ENCODE results near the gene ASIC1. TPM values are rescaled to one million over a fixed set of nuclear protein-coding genes. Genes with fewer than 3 reads are reported as not detected.

The ASIC1 gene
- polyA plus RNA-seq, 6 donors from 2014 or later: not detected

Other genes starting within 250 kb of the ASIC1 start
- gene NCKAP5L, start 229.2 kb upstream of the ASIC1 start, polyA plus RNA-seq (ENCODE audit: low read depth in 6 of 6): 1 to 10 TPM in 3 of 6 donors, under 1 TPM in 2, not detected in 1; 0.70 to 4.0 (median 1.2) TPM
- gene BCDIN3D, start 214.5 kb upstream of the ASIC1 start, polyA plus RNA-seq (ENCODE audit: low read depth in 6 of 6): 10 to 100 TPM in 1 of 6 donors, 1 to 10 TPM in 5; 7.2 to 10.7 (median 9.0) TPM
- gene FAIM2, start 153.7 kb upstream of the ASIC1 start, polyA plus RNA-seq (ENCODE audit: low read depth in 6 of 6): not detected
- not detected for gene AQP2, start 106.9 kb upstream of the ASIC1 start, polyA plus RNA-seq (ENCODE audit: low read depth in 6 of 6)
- gene AQP5, start 95.7 kb upstream of the ASIC1 start, polyA plus RNA-seq (ENCODE audit: low read depth in 6 of 6): not detected
- not detected for gene AQP6, start 84.6 kb upstream of the ASIC1 start, polyA plus RNA-seq (ENCODE audit: low read depth in 6 of 6)
- gene RACGAP1, start 32.1 kb upstream of the ASIC1 start, polyA plus RNA-seq (ENCODE audit: low read depth in 6 of 6): 1 to 10 TPM in 5 of 6 donors, not detected in 1; 4.7 to 9.0 (median 8.7) TPM
- 10 to 100 TPM; 13.1 to 28.1 (median 21.0) TPM for gene SMARCD1, start 27.7 kb downstream of the ASIC1 start, polyA plus RNA-seq (ENCODE audit: low read depth in 6 of 6)
- gene GPD1, start 46.4 kb downstream of the ASIC1 start, polyA plus RNA-seq (ENCODE audit: low read depth in 6 of 6): not detected
- gene COX14, start 54.6 kb downstream of the ASIC1 start, polyA plus RNA-seq (ENCODE audit: low read depth in 6 of 6): 100 to 1,000 TPM; 171 to 225 (median 208) TPM
- gene CERS5, start 109.8 kb downstream of the ASIC1 start, polyA plus RNA-seq (ENCODE audit: low read depth in 6 of 6): 100 to 1,000 TPM in 1 of 6 donors, 10 to 100 TPM in 5; 45.2 to 126 (median 55.7) TPM
- gene LIMA1, start 225.9 kb downstream of the ASIC1 start, polyA plus RNA-seq (ENCODE audit: low read depth in 6 of 6): 1 to 10 TPM in 4 of 6 donors, under 1 TPM in 2; 0.48 to 2.1 (median 1.5) TPM

Data from naive B cell (primary cell).